Endodermal cell (in vitro differentiated cells): ENCODE data around the gene BRPF1. TPM values are rescaled to one million over a fixed set of nuclear protein-coding genes. Genes with fewer than 3 reads are reported as not detected.

Source experiments
- DNase-seq: peaks from one replicate; pipeline ENCODE4 v3.0.0-alpha.2; 2017
- H3K27ac ChIP-seq: 2 replicates; pipeline ENCODE4 v1.5.1; 2013; ENCODE audit warnings: mild to moderate bottlenecking, low read depth, low read length, moderate library complexity
- H3K27me3 ChIP-seq: 2 replicates; pipeline ENCODE4 v1.6.1; 2013; ENCODE audit warnings: mild to moderate bottlenecking, low read length, moderate library complexity; ENCODE audit not compliant: insufficient read depth, control insufficient read depth, poor library complexity, severe bottlenecking
- H3K36me3 ChIP-seq: 2 replicates; pipeline ENCODE4 v1.7.0; 2013; ENCODE audit warnings: mild to moderate bottlenecking, low read length, moderate library complexity; ENCODE audit not compliant: control insufficient read depth, insufficient read depth
- H3K4me1 ChIP-seq: one replicate; pipeline ENCODE4 v1.7.0; 2013; ENCODE audit warnings: low read length; ENCODE audit not compliant: control insufficient read depth, insufficient read depth
- H3K4me3 ChIP-seq: 2 replicates; pipeline ENCODE4 v1.5.1; 2013; ENCODE audit warnings: mild to moderate bottlenecking, low read length, moderate library complexity
- H3K9ac ChIP-seq: 2 replicates; pipeline ENCODE4 v1.6.1; 2013; ENCODE audit warnings: mild to moderate bottlenecking, low read length, moderate library complexity; ENCODE audit not compliant: poor library complexity, severe bottlenecking; ENCODE audit errors: extremely low read depth
- H3K9me3 ChIP-seq: 2 replicates; pipeline ENCODE4 v1.6.1; 2013; ENCODE audit warnings: mild to moderate bottlenecking, low read length, moderate library complexity; ENCODE audit not compliant: control insufficient read depth
- H3K27ac Mint-ChIP-seq: 2 replicates; pipeline ENCODE4 v1.8.0; 2020; ENCODE audit warnings: mixed read lengths
- H3K27me3 Mint-ChIP-seq: 2 replicates; pipeline ENCODE4 v1.8.0; 2021; ENCODE audit warnings: mild to moderate bottlenecking, mixed read lengths; ENCODE audit not compliant: insufficient read depth
- H3K36me3 Mint-ChIP-seq: 2 replicates; pipeline ENCODE4 v1.8.0; 2020; ENCODE audit warnings: low read depth, mixed read lengths
- H3K4me1 Mint-ChIP-seq: 2 replicates; pipeline ENCODE4 v1.8.0; 2020; ENCODE audit warnings: mixed read lengths
- H3K4me3 Mint-ChIP-seq: 2 replicates; pipeline ENCODE4 v1.8.0; 2020; ENCODE audit warnings: mild to moderate bottlenecking, moderate library complexity, mixed read lengths
- H3K9me3 Mint-ChIP-seq: 2 replicates; pipeline ENCODE4 v1.8.0; 2020; ENCODE audit warnings: mild to moderate bottlenecking, mixed read lengths
- CTCF ChIP-seq: fragments of 200-600 bp; sonication (generic); conservative IDR thresholded peaks from 2 replicates; pipeline ENCODE4 v1.5.0; 2021; ENCODE audit warnings: antibody characterized with exemption, mild to moderate bottlenecking
- WGBS, 2 experiments: methylation state at CpG; one replicate each; pipeline versions ENCODE4 v1.1.5 to v1.1.7; 2013; ENCODE audit warnings: missing lambda C conversion rate in 2 of 2, mixed read lengths in 1 of 2; ENCODE audit not compliant: insufficient coverage in 1 of 2, insufficient read length in 1 of 2; 5-methylcytosine and 5-hydroxymethylcytosine counted together
- total RNA-seq, 2 donors: library from RNA; stranded (reverse); fragmentation: NEBNext Ultra II Directional in 1 of 2; extraction: Animal tissue kit (Norgen Biotek cat#: 25700) in 1 of 2; gene quantifications; 2 replicates in 1 of 2; 3 replicates in 1 of 2; pipeline ENCODE4 v1.2.1, GENCODE V29; 2021

The BRPF1 gene
- total RNA-seq, 2 donors from 2014 or later: 22.7 to 28.5 TPM

- peaks cover 1% of the 10 kb centered on the region for H3K27me3 Mint-ChIP-seq
- Histone ChIP-seq H3K4me1 (no peaks in the 10 kb centered on the region), H3K36me3 (peaks cover 11% of the 10 kb centered on the region), H3K27me3 (no peaks in the 10 kb centered on the region), H3K9me3 (no peaks in the 10 kb centered on the region), H3K4me3 (no peak overlapping the region), H3K27ac (no peak overlapping the region), H3K9ac (no peak overlapping the region)
- 100% methylated on average over 1 of the region's 1 CpG; no CpG with 5 or more reads in 1 of the 2 experiments for WGBS, 2 experiments
- DNase-seq: no peak
- peaks cover 24% of the 10 kb centered on the region for H3K36me3 Mint-ChIP-seq
- no peak for TF ChIP-seq CTCF
- no peak overlapping the region for H3K4me3 Mint-ChIP-seq
- no peaks in the 10 kb centered on the region for H3K9me3 Mint-ChIP-seq
- no peak overlapping the region for H3K27ac Mint-ChIP-seq
- H3K4me1 Mint-ChIP-seq: peaks cover 4% of the 10 kb centered on the region
These were observed 46.1 kb downstream of the BRPF1 start for GRCh38 chr3:9777694-9778021.

GRCh38 chr3:9778143-9779074 lies 46.9 kb downstream of the BRPF1 start:
- no peak overlapping the region for H3K27ac Mint-ChIP-seq
- H3K9me3 ChIP-seq: no peaks in the 10 kb centered on the region
- TF ChIP-seq CTCF: no peak

GRCh38 chr3:9779075-9779593 lies 47.6 kb downstream of the BRPF1 start:
- Histone ChIP-seq H3K9me3 (no peaks in the 10 kb centered on the region), H3K9ac (no peak overlapping the region), H3K36me3 (peaks cover 22% of the 10 kb centered on the region), H3K27me3 (no peaks in the 10 kb centered on the region), H3K27ac (no peak overlapping the region), H3K4me3 (no peak overlapping the region), H3K4me1 (no peaks in the 10 kb centered on the region)
- Mint-ChIP-seq H3K4me3 (no peak overlapping the region), H3K27ac (no peak overlapping the region), H3K4me1 (peaks cover 4% of the 10 kb centered on the region), H3K36me3 (peaks cover 37% of the 10 kb centered on the region), H3K9me3 (no peaks in the 10 kb centered on the region), H3K27me3 (no peaks in the 10 kb centered on the region)
- DNase-seq: no peak
- 94% methylated on average over 4 to 5 of the region's 6 CpGs for WGBS, 2 experiments
- TF ChIP-seq CTCF: no peak

More at GRCh38 chr3:9778143-9779074, 46.9 kb downstream of the BRPF1 start:
- H3K4me1 ChIP-seq: no peaks in the 10 kb centered on the region
- Mint-ChIP-seq H3K9me3 (no peaks in the 10 kb centered on the region), H3K27me3 (no peaks in the 10 kb centered on the region), H3K4me3 (no peak overlapping the region), H3K4me1 (peaks cover 4% of the 10 kb centered on the region), H3K36me3 (peaks cover 31% of the 10 kb centered on the region)
- no peak overlapping the region for H3K27ac ChIP-seq
- H3K27me3 ChIP-seq: no peaks in the 10 kb centered on the region
- DNase-seq: no peak
- no peak overlapping the region for H3K9ac ChIP-seq
- no peak overlapping the region for H3K4me3 ChIP-seq
- H3K36me3 ChIP-seq: peaks cover 16% of the 10 kb centered on the region
- 96 to 97% methylated on average over 4 to 5 of the region's 5 CpGs for WGBS, 2 experiments
